Dedifferentiated amniotic fluid mesenchymal stem cell (primary cell): ENCODE data around the gene TMEM86A.
"Not testable (repeated sequence)": the region's sequence is repeated elsewhere in the genome, so short reads cannot be mapped to it uniquely, and the experiment has no call there.

Experiments used
- DNase-seq: peaks from one replicate; pipeline ENCODE4 v3.0.0-alpha.2; 2016; ENCODE audit errors: extremely low spot score

Gene TMEM86A, protein sequence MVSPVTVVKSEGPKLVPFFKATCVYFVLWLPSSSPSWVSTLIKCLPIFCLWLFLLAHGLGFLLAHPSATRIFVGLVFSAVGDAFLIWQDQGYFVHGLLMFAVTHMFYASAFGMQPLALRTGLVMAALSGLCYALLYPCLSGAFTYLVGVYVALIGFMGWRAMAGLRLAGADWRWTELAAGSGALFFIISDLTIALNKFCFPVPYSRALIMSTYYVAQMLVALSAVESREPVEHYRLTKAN

DNA sequence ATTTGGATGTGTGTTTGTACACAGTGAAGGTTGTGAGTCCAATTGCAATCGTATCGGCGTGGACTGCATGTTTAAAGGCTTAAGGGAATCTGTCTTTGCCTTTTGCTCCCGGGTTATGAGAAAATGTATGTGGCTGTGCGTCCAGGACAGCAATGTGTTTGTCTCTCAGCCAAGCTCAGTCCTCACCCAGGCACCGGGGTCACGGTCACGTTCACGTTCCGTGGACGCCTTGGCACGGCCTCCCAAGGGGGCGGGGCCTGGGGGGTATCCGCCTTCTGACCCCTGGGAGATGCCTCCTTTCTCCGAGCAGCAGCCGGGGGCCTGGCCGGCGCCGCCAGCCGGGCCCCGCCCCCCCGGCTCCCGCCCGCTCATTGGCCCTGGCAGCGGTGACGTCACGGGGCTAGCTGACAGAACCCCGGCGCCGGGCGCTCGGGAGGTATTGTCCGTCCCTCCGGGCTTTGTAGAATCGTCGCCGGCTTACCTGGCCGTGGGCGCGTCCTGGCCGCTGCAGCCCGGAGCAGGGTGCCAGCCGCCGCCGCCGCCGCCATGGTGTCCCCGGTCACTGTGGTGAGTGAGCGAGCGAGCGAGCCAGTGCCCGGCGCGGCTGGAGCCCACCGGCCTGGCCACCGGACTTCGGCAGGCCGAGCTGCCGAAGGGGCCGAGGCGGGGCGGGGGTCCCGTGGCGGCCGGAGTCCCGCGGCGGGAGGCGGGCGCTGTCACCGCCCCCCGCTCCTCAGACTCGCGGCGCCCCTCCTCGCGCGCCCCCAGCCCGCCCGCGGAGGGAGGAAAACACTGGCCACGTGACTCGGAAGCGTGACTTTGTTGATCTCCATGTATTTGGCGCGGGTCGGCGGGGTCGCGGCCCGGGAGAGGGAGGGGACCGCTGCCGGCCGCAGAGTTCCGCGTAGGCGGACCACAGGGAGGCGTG lies at the start of gene TMEM86A:
Gene TMEM86A, plus strand, starts transcription at position 439 of the 928 bp plus-strand sequence. Its CDS starts 108 bp downstream, at position 547.
- peak; percentile 67 for DNase-seq

DNA sequence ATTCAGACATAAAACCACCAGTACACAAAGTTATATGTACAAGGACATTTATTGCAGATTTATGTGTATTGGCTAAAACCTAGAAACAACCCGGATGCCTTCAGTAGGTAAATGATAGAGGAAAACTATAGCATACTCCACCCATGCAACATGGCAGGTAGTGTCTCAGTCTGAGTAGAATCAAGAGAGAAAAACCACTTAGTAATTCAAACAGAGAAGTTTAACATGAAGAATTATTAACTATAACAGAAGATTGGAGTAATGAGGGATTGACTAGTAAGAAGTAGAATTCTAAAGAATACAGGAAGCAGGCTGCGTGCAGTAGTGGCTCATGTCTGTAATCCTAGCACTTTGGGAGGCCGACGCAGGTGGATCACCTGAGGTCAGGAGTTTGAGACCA lies 48.2 kb upstream of the TMEM86A start:
- no peak for DNase-seq

DNA sequence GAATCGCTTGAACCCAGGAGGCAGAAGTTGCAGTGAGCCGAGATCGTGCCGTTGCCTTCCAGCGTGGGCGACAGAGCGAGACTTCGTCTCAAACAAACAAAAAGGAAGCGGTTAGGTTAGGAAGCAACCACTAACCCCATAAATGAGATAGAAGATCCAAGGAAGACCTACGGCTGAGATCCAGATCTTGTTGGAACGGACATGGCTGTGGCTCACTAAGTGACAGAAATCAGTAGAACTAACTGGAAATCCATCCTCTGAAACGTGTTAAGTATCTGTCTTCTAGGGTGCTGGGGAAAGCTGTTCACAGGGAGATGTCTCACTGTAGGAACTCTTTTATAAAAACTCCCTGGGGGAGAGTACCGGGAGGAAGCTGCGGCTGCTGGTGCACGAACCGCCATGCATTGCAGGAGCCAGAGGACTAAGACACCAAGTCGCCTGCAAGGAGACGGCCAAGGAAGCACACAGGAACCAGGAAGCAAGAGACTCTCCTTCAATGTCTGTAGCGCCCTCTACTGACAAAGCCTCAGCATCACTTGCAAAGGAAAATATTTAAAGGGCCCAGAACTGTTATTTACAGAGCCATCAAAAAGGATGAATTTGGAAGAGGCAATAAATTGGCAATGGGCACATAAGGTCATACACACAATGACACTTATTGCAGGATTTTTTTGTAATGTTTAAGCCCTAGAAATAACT lies 47.6 kb upstream of the TMEM86A start:
- peak; percentile 30 for DNase-seq

GRCh38 chr11:18657673-18658072 lies 40.9 kb upstream of the TMEM86A start:
- no peak for DNase-seq

DNA sequence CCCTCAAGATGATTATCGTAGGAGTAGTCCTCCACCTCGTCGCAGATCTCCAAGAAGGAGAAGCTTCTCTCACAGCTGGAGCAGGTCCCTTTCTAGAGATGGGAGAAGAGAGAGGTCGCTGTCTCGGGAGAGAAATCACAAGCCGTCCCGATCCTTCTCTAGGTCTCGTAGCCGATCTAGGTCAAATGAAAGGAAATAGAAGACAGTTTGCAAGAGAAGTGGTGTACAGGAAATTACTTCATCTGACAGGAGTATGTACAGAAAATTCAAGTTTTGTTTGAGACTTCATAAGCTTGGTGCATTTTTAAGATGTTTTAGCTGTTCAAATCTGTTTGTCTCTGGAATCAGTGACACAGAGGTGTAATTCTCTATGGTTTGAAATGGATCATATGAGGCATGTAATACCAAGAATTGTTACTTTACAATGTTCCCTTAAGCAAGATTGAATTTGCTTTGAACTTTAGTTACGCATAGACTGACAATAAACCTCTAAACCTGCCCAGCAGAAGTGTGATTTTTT lies 33.2 kb upstream of the TMEM86A start:
- not testable (repeated sequence) for DNase-seq

GRCh38 chr11:18668131-18668530 lies 30.4 kb upstream of the TMEM86A start:
- DNase-seq = no peak

- no peak for DNase-seq
Observed at GRCh38 chr11:18669219-18669596, 29.4 kb upstream of the TMEM86A start.

- no peak for DNase-seq
Observed at GRCh38 chr11:18669711-18670110, 28.9 kb upstream of the TMEM86A start.

DNA sequence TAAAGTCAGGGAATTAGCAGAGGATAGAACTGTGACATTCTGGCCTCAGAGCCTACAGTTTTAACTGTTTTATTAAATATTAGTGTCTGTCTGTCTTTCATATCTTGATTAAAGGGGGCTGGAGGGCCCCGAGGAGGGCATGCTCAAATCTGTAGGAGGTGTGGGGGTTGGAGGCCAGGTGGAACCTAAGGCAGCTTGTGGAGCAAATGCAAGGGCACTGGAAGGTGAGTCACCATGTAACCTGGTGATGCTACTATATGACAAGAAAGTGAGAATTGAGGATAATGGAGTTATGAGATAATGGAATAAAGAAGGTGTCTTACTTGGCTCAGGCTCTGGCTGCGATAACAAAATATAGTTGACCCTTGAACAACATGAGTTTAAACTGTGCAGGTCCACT lies 27.3 kb upstream of the TMEM86A start:
- no peak for DNase-seq

- DNase-seq = not testable (repeated sequence)
Observed at GRCh38 chr11:18672209-18672608, 26.4 kb upstream of the TMEM86A start.

DNA sequence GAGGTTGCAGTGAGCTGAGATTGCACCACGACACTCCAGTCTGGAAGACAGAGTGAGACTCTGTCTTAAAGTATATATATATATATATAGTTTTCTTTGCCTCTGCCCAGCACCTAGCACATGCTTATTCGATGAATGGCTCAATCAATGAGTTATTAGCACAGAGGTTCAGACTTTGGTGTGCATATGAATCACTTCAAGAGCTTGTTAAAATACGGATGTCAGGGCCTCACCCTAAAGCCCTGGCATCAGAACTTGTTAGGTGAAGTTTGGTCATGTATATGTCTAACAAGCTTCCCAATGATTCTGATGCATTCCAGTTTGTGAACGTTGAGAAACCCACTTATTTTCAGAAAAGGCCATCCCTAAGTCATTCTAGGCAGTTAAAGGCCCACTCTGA lies 21.8 kb upstream of the TMEM86A start:
- DNase-seq = no peak

DNA sequence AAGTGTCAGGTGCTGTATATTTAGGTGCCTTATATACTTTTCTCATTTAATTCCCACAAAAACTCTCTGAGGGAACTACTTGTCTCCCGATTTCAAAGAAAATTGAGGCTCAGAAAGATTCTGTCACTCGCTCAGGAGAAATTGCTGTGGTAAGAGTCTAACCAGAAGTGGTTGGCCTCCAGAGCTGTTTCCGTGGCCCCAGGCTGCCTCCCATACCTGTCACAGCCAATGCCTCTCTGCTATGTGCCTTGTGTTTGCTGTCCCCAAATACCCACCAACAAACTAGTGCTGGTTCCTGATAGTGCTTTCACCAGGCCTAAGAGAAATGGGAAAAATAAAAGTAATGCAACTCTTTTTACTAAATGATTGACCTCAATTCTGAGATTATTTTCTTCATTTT lies 21.0 kb upstream of the TMEM86A start:
- no peak for DNase-seq

DNA sequence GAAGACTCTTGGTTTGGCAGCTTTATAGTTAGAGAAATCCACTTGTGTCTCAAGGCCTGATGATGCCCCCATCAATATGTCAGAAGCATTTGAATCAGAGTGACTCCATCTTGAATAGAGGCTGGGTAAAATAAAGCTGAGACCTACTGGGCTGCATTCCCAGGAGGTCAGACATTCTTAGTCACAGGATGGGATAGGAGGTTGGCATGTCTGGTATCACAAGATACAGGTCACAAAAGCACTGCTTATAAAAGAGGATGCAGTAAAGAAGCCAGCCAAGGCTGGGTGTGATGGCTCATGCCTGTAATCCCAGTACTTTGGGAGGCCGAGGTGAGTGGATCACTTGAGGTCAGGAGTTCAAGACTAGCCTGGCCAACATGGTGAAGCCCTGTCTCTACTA lies 16.6 kb upstream of the TMEM86A start:
- not testable (repeated sequence) for DNase-seq

DNA sequence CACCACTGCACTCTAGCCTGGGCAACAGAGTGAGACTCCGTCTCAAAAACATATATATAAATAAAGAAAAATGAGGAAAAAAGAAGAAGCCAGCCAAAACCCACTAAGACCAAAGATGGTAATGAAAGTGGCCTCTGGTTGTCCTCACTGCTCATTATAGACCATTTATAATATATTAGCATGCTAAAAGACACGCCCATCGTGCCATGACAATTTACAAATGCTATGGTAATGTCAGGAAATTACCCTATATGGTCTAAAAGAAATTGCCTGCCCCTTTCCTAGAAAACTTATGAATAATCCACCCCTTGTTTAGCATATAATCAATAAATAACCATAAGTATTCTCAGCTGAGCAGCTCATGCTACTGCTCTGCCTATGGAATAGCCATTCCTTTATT lies 16.1 kb upstream of the TMEM86A start:
- DNase-seq = no peak

DNA sequence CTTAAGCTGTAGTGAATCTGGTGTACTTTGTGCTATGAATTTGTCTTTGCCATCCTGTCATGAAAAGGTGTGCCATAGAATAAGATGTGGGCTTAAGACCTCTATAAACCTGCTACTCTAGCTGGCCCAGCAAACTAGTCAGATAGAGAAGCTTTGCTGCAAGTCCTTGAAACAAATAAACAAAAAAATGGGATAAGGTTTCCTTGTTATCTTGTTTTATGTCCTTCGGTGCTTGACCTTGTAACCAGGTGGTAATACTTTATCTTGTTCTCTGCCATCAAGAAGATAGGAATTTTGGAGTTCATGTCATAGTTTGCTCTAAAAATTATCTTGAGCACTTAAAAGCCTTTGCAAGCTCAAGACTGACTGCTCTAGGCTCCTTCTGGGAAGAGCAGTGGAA lies 14.3 kb upstream of the TMEM86A start:
- no peak for DNase-seq

GRCh38 chr11:18691467-18692140 lies 7.0 kb upstream of the TMEM86A start:
- not testable (repeated sequence) for DNase-seq

DNA sequence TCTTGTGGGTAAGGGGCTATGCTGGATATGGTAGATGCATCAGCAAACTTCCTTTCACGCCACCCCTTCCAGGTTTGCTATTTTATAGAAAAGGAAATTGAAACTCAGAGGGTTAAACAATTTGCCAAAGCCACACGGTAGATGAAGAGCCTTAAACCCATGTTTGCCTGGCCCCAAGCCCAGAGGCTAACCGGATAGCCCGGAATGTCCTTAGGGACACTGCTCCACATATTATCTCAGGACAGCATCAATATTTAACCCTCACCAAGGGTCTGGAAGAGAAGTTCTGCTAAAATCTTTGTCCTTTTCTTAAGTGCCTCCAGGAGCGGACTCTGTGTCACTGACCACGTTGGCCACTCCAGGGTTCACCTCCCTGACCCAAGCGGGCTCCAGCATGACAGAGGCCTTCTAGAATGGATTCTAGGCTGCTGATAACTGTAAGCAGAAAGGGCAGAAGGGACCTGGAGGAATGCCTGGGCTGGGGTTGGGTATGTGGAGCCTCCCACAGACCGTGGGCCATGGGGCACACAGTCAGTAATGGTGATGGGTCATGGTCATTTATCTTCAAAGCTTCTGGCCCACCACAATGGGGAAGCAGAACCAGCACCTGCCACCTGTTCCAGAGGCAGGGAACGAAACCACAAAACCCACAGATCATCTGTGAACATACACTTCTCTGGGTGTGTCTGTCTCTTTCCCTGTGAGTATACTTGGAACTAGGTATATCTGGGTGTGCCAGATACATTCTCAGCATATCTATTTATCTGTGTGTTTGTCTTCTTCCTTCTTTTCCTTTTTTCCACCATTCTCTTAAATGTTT lies 5.4 kb upstream of the TMEM86A start:
- DNase-seq = no peak

- no peak for DNase-seq
Observed at GRCh38 chr11:18696638-18697225, 1.8 kb upstream of the TMEM86A start.

- DNase-seq = no peak
Observed at GRCh38 chr11:18697576-18697975, 1.0 kb upstream of the TMEM86A start.

DNA sequence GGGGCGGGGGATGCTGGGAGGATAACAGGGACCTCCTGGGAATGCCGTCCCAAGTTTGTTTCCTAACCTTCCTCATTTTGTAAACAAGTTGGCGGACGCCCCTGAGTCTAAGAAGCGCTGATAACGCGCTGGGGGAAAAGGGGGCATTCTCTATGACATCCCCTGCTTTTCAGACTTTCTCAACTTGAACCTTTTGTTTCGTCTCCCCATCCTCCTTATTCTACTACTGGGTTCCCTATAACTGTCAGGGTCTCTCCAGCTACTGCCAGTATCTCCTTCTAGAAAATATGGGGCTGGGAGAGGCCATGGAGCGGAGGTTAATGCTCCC lies 654 bp downstream of the TMEM86A start:
- DNase-seq = no peak

GRCh38 chr11:18699848-18700261 lies 1.3 kb downstream of the TMEM86A start:
- no peak for DNase-seq
